A549 (cell line): ENCODE measurements around the gene TMEM221. TPM values are rescaled to one million over a fixed set of nuclear protein-coding genes. Genes with fewer than 3 reads are reported as not detected.

Experiments
- ATAC-seq, 2 experiments: fragments of 200-7000 bp in 1 of 2; fragments of >200 bp in 1 of 2; cut with Nextera tagmentation in 1 of 2; cut with Tn5 transposase in 1 of 2; 3 replicates each; pipeline versions ENCODE4 v1.8.0 to v1.9.1; 2018 to 2020; ENCODE audit warnings: mild to moderate bottlenecking in 1 of 2, moderate library complexity in 1 of 2
- CTCF ChIA-PET: fragments of 300-600 bp; sonication (Branson Sonifier 250); formaldehyde crosslinking; extraction: SDS; loops from one replicate; lab custom pipeline; 2021; ENCODE audit warnings: antibody characterized with exemption, inconsistent platforms; lab: Yijun Ruan, JAX
- POLR2A ChIA-PET: fragments of 350-600 bp; formaldehyde crosslinking; extraction: SDS; loops from one replicate; lab custom pipeline; 2021; ENCODE audit warnings: antibody characterized with exemption, inconsistent platforms; lab: Yijun Ruan, JAX
- DNase-seq, 2 experiments: peaks; one replicate each; pipeline versions ENCODE4 v3.0.0 to v3.0.0-alpha.2; 2011 to 2016; ENCODE audit warnings: low read depth in 1 of 2, low spot score in 1 of 2
- FAIRE-seq: peaks from 2 replicates; lab custom pipeline; 2011; peaks lifted over from hg19 to GRCh38; lab: Jason Lieb, UNC
- H3K27ac ChIP-seq, 2 experiments: fragments of >200 bp; sonication (Bioruptor Twin); formaldehyde crosslinking; 3 replicates each; pipeline ENCODE4 v1.5.1; 2016 to 2017
- H3K4me1 ChIP-seq: fragments of >200 bp; sonication (Bioruptor Twin); formaldehyde crosslinking; 3 replicates; pipeline ENCODE4 v1.6.1; 2016
- H3K4me2 ChIP-seq: fragments of >200 bp; sonication (Bioruptor Twin); formaldehyde crosslinking; 3 replicates; pipeline ENCODE4 v1.6.1; 2016
- H3K4me3 ChIP-seq: fragments of >200 bp; sonication (Bioruptor Twin); formaldehyde crosslinking; 3 replicates; pipeline ENCODE4 v1.5.1; 2016
- H3K9me3 ChIP-seq: fragments of >200 bp; sonication (Bioruptor Twin); formaldehyde crosslinking; 3 replicates; pipeline ENCODE4 v1.6.1; 2016
- ATOH8 ChIP-seq: fragments of 250-450 bp; sonication (Bioruptor Pico); IDR thresholded peaks from 2 replicates; pipeline ENCODE4 v1.5.0; 2020; ENCODE audit warnings: low read depth, mild to moderate bottlenecking, moderate library complexity
- CTCF ChIP-seq: fragments of >200 bp; sonication (Bioruptor Twin); formaldehyde crosslinking; IDR thresholded peaks from 3 replicates; pipeline ENCODE4 v1.5.1; 2016
- EHF ChIP-seq: fragments of 250-450 bp; sonication (Bioruptor Pico); IDR thresholded peaks from 2 replicates; pipeline ENCODE4 v1.5.0; 2020; ENCODE audit warnings: mild to moderate bottlenecking
- ELK1 ChIP-seq: fragments of 150-350 bp; IDR thresholded peaks from 2 replicates; pipeline ENCODE4 v1.6.1; 2014; ENCODE audit warnings: low read depth, mild to moderate bottlenecking, low read length
- HMGXB4 ChIP-seq: fragments of 250-450 bp; sonication (Bioruptor Pico); IDR thresholded peaks from 2 replicates; pipeline ENCODE4 v1.5.0; 2021; ENCODE audit warnings: mild to moderate bottlenecking, moderate library complexity, borderline replicate concordance
- HOXB5 ChIP-seq: fragments of 250-450 bp; sonication (Bioruptor Pico); IDR thresholded peaks from 2 replicates; pipeline ENCODE4 v1.5.0; 2020; ENCODE audit warnings: mild to moderate bottlenecking, moderate library complexity
- PBX3 ChIP-seq: IDR thresholded peaks from 2 replicates; pipeline ENCODE4 v1.6.1; 2012
- PHF8 ChIP-seq: fragments of 200-600 bp; sonication (generic); IDR thresholded peaks from 2 replicates; pipeline ENCODE4 v1.6.1; 2016; ENCODE audit warnings: low read depth, mild to moderate bottlenecking, antibody characterized with exemption, moderate library complexity, borderline replicate concordance
- POLR2AphosphoS2 ChIP-seq: conservative IDR thresholded peaks from 2 replicates; pipeline ENCODE4 v1.6.1; 2012; ENCODE audit warnings: low read length, improper control_type of control experiment, inconsistent platforms
- SMC3 ChIP-seq: fragments of >200 bp; sonication (Bioruptor Twin); formaldehyde crosslinking; IDR thresholded peaks from 3 replicates; pipeline ENCODE4 v1.6.1; 2018; ENCODE audit warnings: inconsistent platforms
- ZFP36 ChIP-seq: fragments of 450-650 bp; IDR thresholded peaks from 2 replicates; pipeline ENCODE4 v1.6.1; 2014; ENCODE audit warnings: borderline replicate concordance; ENCODE audit not compliant: partially characterized antibody
- WGBS: methylation state at CpG from one replicate; pipeline ENCODE4 v1.1.6; 2017; ENCODE audit errors: missing lambda C conversion rate; 5-methylcytosine and 5-hydroxymethylcytosine counted together
- polyA plus RNA-seq, 4 experiments: library from polyadenylated mRNA; depleted of rRNA in 3 of 4; stranded (reverse); fragments of >200 nt; fragmentation: RNase III in 1 of 4; extraction: RNeasy Plus Mini Kit Qiagen cat#74134 plus additional on column Dnase treatment in 1 of 4; gene quantifications; 2 replicates in 3 of 4; 3 replicates in 1 of 4; pipeline ENCODE4 v1.2.3, GENCODE V29; 2011 to 2017

Gene TMEM221
- polyA plus RNA-seq, 2 of the 4 experiments (the other 2 are of a cell fraction) = 0.78 to 0.90 TPM

GRCh38 chr19:17389288-17389687 lies 59.2 kb downstream of the TMEM221 start:
- no peak for ATAC-seq
- CTCF ChIA-PET = interaction anchor here (0.6 to 8.8 kb wide), 13 partner anchors 9 to 224 kb away, joined by 3 to 111 read pairs (median 4); partner anchors contain the start of gene TMEM221

More at GRCh38 chr19:17389288-17389687, 59.2 kb downstream of the TMEM221 start:
- POLR2A ChIA-PET = interaction anchor here (0.9 kb wide), 1 partner anchor 52 kb away, joined by 10 read pairs; the partner anchor contains the start of gene GTPBP3
- no peak overlapping the region for H3K4me2 ChIP-seq
- 0% methylated on average over 1 of the region's 1 CpG for WGBS
- TF ChIP-seq ELK1 (no peak), HOXB5 (CRISPR knock-in tag) (no peak), EHF (CRISPR knock-in tag) (no peak), PHF8 (no peak), ZFP36 (no peak), POLR2AphosphoS2 (no peak), CTCF (no peak), SMC3 (no peak), PBX3 (no peak), ATOH8 (no peak), HMGXB4 (CRISPR knock-in tag) (no peak)
- TF ChIP-seq, all 56 proteins: peak for 0
- DNase-seq (no peak), FAIRE-seq (no peak)
- H3K4me3 ChIP-seq = no peak overlapping the region
- no peak overlapping the region for H3K27ac ChIP-seq
- H3K9me3 ChIP-seq = peaks cover 10% of the 10 kb centered on the region; the same call in 2 of the 3 replicates
- H3K4me1 ChIP-seq = peaks cover 4% of the 10 kb centered on the region; the same call in 1 of the 3 replicates
